H9 (cell line): ENCODE results near the gene GANAB. TPM values are rescaled to one million over a fixed set of nuclear protein-coding genes. Genes with fewer than 3 reads are reported as not detected.

Experiments used
- DNase-seq: peaks from one replicate; pipeline ENCODE4 v3.0.0-alpha.2; 2017
- H2AFZ ChIP-seq: one replicate; pipeline ENCODE4 v1.6.1; 2013; ENCODE audit warnings: mild to moderate bottlenecking, low read length, control low read depth, moderate library complexity
- H2AK5ac ChIP-seq: 2 replicates; pipeline ENCODE4 v1.6.1; 2013; ENCODE audit warnings: low read length, control low read depth, mixed read lengths; ENCODE audit not compliant: insufficient read length
- H2BK120ac ChIP-seq: one replicate; pipeline ENCODE4 v1.6.1; 2013; ENCODE audit warnings: low read depth, mild to moderate bottlenecking, low read length, control low read depth, inconsistent platforms; ENCODE audit not compliant: poor library complexity, severe bottlenecking
- H2BK12ac ChIP-seq: 2 replicates; pipeline ENCODE4 v1.6.1; 2013; ENCODE audit warnings: low read length, control low read depth, mixed read lengths, low read depth; ENCODE audit not compliant: insufficient read length
- H2BK15ac ChIP-seq: 2 replicates; pipeline ENCODE4 v1.6.1; 2013; ENCODE audit warnings: low read depth, low read length, control low read depth
- H2BK20ac ChIP-seq: one replicate; pipeline ENCODE4 v1.6.1; 2013; ENCODE audit warnings: low read depth, mild to moderate bottlenecking, low read length, control low read depth, inconsistent platforms; ENCODE audit not compliant: poor library complexity, severe bottlenecking
- H2BK5ac ChIP-seq: 2 replicates; pipeline ENCODE4 v1.6.1; 2013; ENCODE audit warnings: low read length, control low read depth, mixed read lengths; ENCODE audit not compliant: insufficient read length
- H3K14ac ChIP-seq: 2 replicates; pipeline ENCODE4 v1.6.1; 2013; ENCODE audit warnings: low read length, control low read depth; ENCODE audit not compliant: insufficient read depth
- H3K18ac ChIP-seq: 2 replicates; pipeline ENCODE4 v1.6.1; 2013; ENCODE audit warnings: low read depth, mild to moderate bottlenecking, mixed read lengths, low read length, control low read depth; ENCODE audit not compliant: insufficient read length
- H3K23ac ChIP-seq: 2 replicates; pipeline ENCODE4 v1.6.1; 2013; ENCODE audit warnings: low read length, control low read depth, mixed read lengths, low read depth; ENCODE audit not compliant: insufficient read length
- H3K23me2 ChIP-seq: 2 replicates; pipeline ENCODE4 v1.6.1; 2013; ENCODE audit warnings: low read depth, mild to moderate bottlenecking, mixed read lengths, low read length, control low read depth; ENCODE audit not compliant: insufficient read length, poor library complexity, severe bottlenecking
- H3K27ac ChIP-seq: 2 replicates; pipeline ENCODE4 v1.5.1; 2013; ENCODE audit warnings: low read length, control low read depth, mixed read lengths, low read depth; ENCODE audit not compliant: insufficient read length
- H3K27me3 ChIP-seq: 2 replicates; pipeline ENCODE4 v1.6.1; 2013; ENCODE audit warnings: low read length, control low read depth, inconsistent platforms; ENCODE audit not compliant: insufficient read depth
- H3K4ac ChIP-seq: 2 replicates; pipeline ENCODE4 v1.6.1; 2013; ENCODE audit warnings: low read depth, mild to moderate bottlenecking, control low read depth, inconsistent platforms, low read length, moderate library complexity
- H3K4me1 ChIP-seq: 2 replicates; pipeline ENCODE4 v1.6.1; 2013; ENCODE audit warnings: low read length, control low read depth, inconsistent platforms; ENCODE audit not compliant: insufficient read depth
- H3K4me2 ChIP-seq: 2 replicates; pipeline ENCODE4 v1.6.1; 2013; ENCODE audit warnings: low read length, control low read depth, mixed read lengths; ENCODE audit not compliant: insufficient read length, insufficient read depth
- H3K56ac ChIP-seq: 2 replicates; pipeline ENCODE4 v1.6.1; 2013; ENCODE audit warnings: low read depth, mild to moderate bottlenecking, mixed read lengths, low read length, control low read depth; ENCODE audit not compliant: insufficient read length
- H3K79me1 ChIP-seq: 2 replicates; pipeline ENCODE4 v1.6.1; 2013; ENCODE audit warnings: low read depth, mild to moderate bottlenecking, moderate library complexity, low read length, control low read depth, inconsistent platforms; ENCODE audit not compliant: insufficient read depth, poor library complexity, severe bottlenecking
- H3K79me2 ChIP-seq: 2 replicates; pipeline ENCODE4 v1.6.1; 2013; ENCODE audit warnings: low read length, control low read depth, inconsistent platforms; ENCODE audit not compliant: insufficient read depth
- H3K9ac ChIP-seq: 2 replicates; pipeline ENCODE4 v1.6.1; 2013; ENCODE audit warnings: low read length, control low read depth, mixed read lengths; ENCODE audit not compliant: insufficient read length; ENCODE audit errors: extremely low read depth
- H3K9me3 ChIP-seq: one replicate; pipeline ENCODE4 v1.6.1; 2013; ENCODE audit warnings: low read depth, low read length, inconsistent platforms; ENCODE audit not compliant: control insufficient read depth
- H3T11ph ChIP-seq: one replicate; pipeline ENCODE4 v1.6.1; 2013; ENCODE audit warnings: mild to moderate bottlenecking, low read length, control low read depth, inconsistent platforms
- H4K20me1 ChIP-seq: one replicate; pipeline ENCODE4 v1.6.1; 2013; ENCODE audit not compliant: control insufficient read depth, insufficient read length, insufficient read depth
- H4K5ac ChIP-seq: 2 replicates; pipeline ENCODE4 v1.6.1; 2013; ENCODE audit warnings: low read depth, mild to moderate bottlenecking, mixed read lengths, low read length, control low read depth; ENCODE audit not compliant: insufficient read length
- H4K8ac ChIP-seq: replicated peaks from 2 replicates; pipeline ENCODE4 v1.6.1; 2013; ENCODE audit warnings: low read length, control low read depth, mixed read lengths, low read depth; ENCODE audit not compliant: insufficient read length
- H4K91ac ChIP-seq: 2 replicates; pipeline ENCODE4 v1.6.1; 2013; ENCODE audit warnings: low read depth, mild to moderate bottlenecking, moderate library complexity, mixed read lengths, low read length, control low read depth; ENCODE audit not compliant: insufficient read length
- H3K27ac Mint-ChIP-seq, 3 experiments: 2 replicates in 2 of 3; 3 replicates in 1 of 3; pipeline ENCODE4 v1.8.0; 2020 to 2021; ENCODE audit warnings: mixed read lengths in 3 of 3, mild to moderate bottlenecking in 1 of 3, moderate library complexity in 1 of 3
- H3K27me3 Mint-ChIP-seq: 2 replicates; pipeline ENCODE4 v1.8.0; 2021; ENCODE audit warnings: low read depth, mild to moderate bottlenecking, moderate library complexity, mixed read lengths
- H3K36me3 Mint-ChIP-seq, 3 experiments: 2 replicates in 2 of 3; 3 replicates in 1 of 3; pipeline ENCODE4 v1.8.0; 2020 to 2021; ENCODE audit warnings: low read depth in 3 of 3, mixed read lengths in 3 of 3; ENCODE audit not compliant: insufficient read depth in 1 of 3
- H3K4me1 Mint-ChIP-seq, 2 experiments: 2 replicates each; pipeline ENCODE4 v1.8.0; 2020; ENCODE audit warnings: mixed read lengths in 2 of 2
- H3K4me3 Mint-ChIP-seq, 2 experiments: 2 replicates in 1 of 2; 3 replicates in 1 of 2; pipeline ENCODE4 v1.8.0; 2020 to 2021; ENCODE audit warnings: mild to moderate bottlenecking in 2 of 2, mixed read lengths in 2 of 2, moderate library complexity in 1 of 2
- H3K9me3 Mint-ChIP-seq, 2 experiments: 2 replicates in 1 of 2; 3 replicates in 1 of 2; pipeline ENCODE4 v1.8.0; 2020; ENCODE audit warnings: mild to moderate bottlenecking in 2 of 2, mixed read lengths in 2 of 2, moderate library complexity in 1 of 2
- CTCF ChIP-seq: fragments of 200-600 bp; sonication (generic); conservative IDR thresholded peaks from 3 replicates; pipeline ENCODE4 v1.8.0; 2021; ENCODE audit warnings: antibody characterized with exemption, mild to moderate bottlenecking
- WGBS: extraction: QIAGEN DNeasy Blood & Tissue Kit; methylation state at CpG from one replicate; pipeline ENCODE4 v1.1.7; 2013; ENCODE audit warnings: missing lambda C conversion rate, low lambda C conversion rate, mixed read lengths; ENCODE audit not compliant: insufficient read length; ENCODE audit errors: extremely low coverage; 5-methylcytosine and 5-hydroxymethylcytosine counted together
- long read RNA-seq: library from polyadenylated mRNA; unstranded; transcript quantifications from one replicate; pipeline ENCODE4 v2.0.0, GENCODE V29; 2020
- total RNA-seq: library from RNA; stranded (reverse); gene quantifications from 2 replicates; pipeline ENCODE4 v1.2.1, GENCODE V29; 2021

The GANAB gene
- 387 TPM in 2 replicates for total RNA-seq
- long read RNA-seq, transcript GANAB-201 (25 exons, 3,906 nt): minor isoform, 14 of 141 reads
- long read RNA-seq, transcript GANAB-202 (24 exons, 3,608 nt): major isoform, 51 of 141 reads
- long read RNA-seq, partial matches to known transcripts: 32 of 141 reads
- long read RNA-seq, other reads (novel, unspliced or antisense): 40 of 141 reads

- Histone ChIP-seq H3K23me2 (peaks cover 5% of the 10 kb centered on the region), H3K79me2 (peaks cover 10% of the 10 kb centered on the region; the same call in 1 of the 2 replicates), H3K4me1 (peaks cover 3% of the 10 kb centered on the region; the same call in 1 of the 2 replicates), H3K56ac (no peak within 1 kb of the TSS), H2AFZ (no peak within 1 kb of the TSS), H2AK5ac (no peak within 1 kb of the TSS), H3K14ac (peak within 1 kb of the TSS; percentile 85), H3K18ac (peak within 1 kb of the TSS; percentile 81), H2BK120ac (no peak within 1 kb of the TSS), H3T11ph (no peak within 1 kb of the TSS), H3K27me3 (no peaks in the 10 kb centered on the region), H4K8ac (no peak within 1 kb of the TSS), H3K4me2 (peak within 1 kb of the TSS; percentile 74), H3K23ac (no peak within 1 kb of the TSS), H4K91ac (no peak within 1 kb of the TSS), H3K4ac (no peak within 1 kb of the TSS; the same call in 1 of the 2 replicates), H4K20me1 (no peaks in the 10 kb centered on the region), H3K9ac (peak within 1 kb of the TSS; percentile 86), H3K27ac (no peak within 1 kb of the TSS), H2BK5ac (no peak within 1 kb of the TSS), H4K5ac (no peak within 1 kb of the TSS), H2BK15ac (no peak within 1 kb of the TSS), H2BK12ac (no peak within 1 kb of the TSS), H2BK20ac (no peak within 1 kb of the TSS), H3K79me1 (no peaks in the 10 kb centered on the region), H3K9me3 (no peaks in the 10 kb centered on the region)
- H3K4me3 Mint-ChIP-seq: peak within 1 kb of the TSS; percentile 98 to 100
- H3K4me1 Mint-ChIP-seq: peaks cover 7 to 9% of the 10 kb centered on the region in 2 experiments
- TF ChIP-seq CTCF: no peak
- no peaks in the 10 kb centered on the region for H3K27me3 Mint-ChIP-seq
- H3K27ac Mint-ChIP-seq: peak within 1 kb of the TSS; percentile 84 to 98 (median 98)
- WGBS: no CpG with 5 or more reads among the region's 73 CpGs
- H3K9me3 Mint-ChIP-seq: no peaks in the 10 kb centered on the region
- DNase-seq: peak; percentile 98
- peaks cover 14 to 46% (median 29%) of the 10 kb centered on the region in 3 experiments for H3K36me3 Mint-ChIP-seq
These were observed at the start of gene GANAB for GRCh38 chr11:62645946-62646824. GANAB (minus strand) TSS chr11:62646613; CDS start chr11:62646599, 14 bp downstream.
